ENCODE data around the gene TPM2.

The TPM2 gene

DNA sequence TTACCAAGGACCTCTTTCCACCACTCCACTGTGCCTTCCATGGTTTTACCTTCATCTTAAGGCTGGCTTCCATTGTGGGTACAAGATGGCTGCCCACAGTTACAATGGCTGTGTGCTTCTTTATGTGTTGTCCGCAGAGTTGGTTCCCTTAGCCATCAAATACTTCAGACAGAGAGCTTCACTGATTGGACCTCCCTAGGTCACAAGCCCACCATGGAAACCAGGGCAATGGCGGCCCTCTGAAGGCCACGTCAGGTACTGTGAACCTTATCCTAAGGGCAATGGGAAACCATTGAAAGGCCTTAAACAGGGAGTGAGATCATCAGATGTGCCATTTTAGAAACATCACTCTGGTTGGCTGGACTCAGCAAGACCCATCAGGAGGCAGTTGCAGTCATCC lies 21.8 kb downstream of the TPM2 start:
- Histone ChIP-seq H3K4me1 (peaks cover 15% of the 10 kb centered on the region), H3K4me3 (no peak overlapping the region), H3K9me3 (no peaks in the 10 kb centered on the region), H3K27me3 (ENCODE audit: low read depth) (no peaks in the 10 kb centered on the region), H3K36me3 (replicated peaks) (peaks cover 10% of the 10 kb centered on the region)
- no peak for DNase-seq (ENCODE audit: low spot score in 2 of 2)
- in situ Hi-C loops (cut with MboI; ENCODE audit: low sequenced_read_pairs), result no loop called here

- H3K4me3 ChIP-seq, result no peak overlapping the region
- in situ Hi-C loops (cut with MboI; ENCODE audit: low sequenced_read_pairs), result no loop called here
- no peaks in the 10 kb centered on the region for H3K9me3 ChIP-seq
- H3K36me3 ChIP-seq (replicated peaks), result peaks cover 24% of the 10 kb centered on the region
- DNase-seq (ENCODE audit: low spot score in 2 of 2), result no peak
- H3K4me1 ChIP-seq, result peaks cover 15% of the 10 kb centered on the region
- H3K27me3 ChIP-seq (ENCODE audit: low read depth), result no peaks in the 10 kb centered on the region
Measured at GRCh38 chr9:35666549-35666948, 23.2 kb downstream of the TPM2 start.

GRCh38 chr9:35666045-35666444 lies 23.7 kb downstream of the TPM2 start:
- Histone ChIP-seq H3K4me1 (peaks cover 15% of the 10 kb centered on the region), H3K27me3 (ENCODE audit: low read depth) (no peaks in the 10 kb centered on the region), H3K4me3 (no peak overlapping the region), H3K36me3 (replicated peaks) (peaks cover 29% of the 10 kb centered on the region), H3K9me3 (no peaks in the 10 kb centered on the region)
- no peak for DNase-seq (ENCODE audit: low spot score in 2 of 2)
- in situ Hi-C loops (cut with MboI; ENCODE audit: low sequenced_read_pairs), result no loop called here

- Histone ChIP-seq H3K4me1 (peaks cover 15% of the 10 kb centered on the region), H3K9me3 (no peaks in the 10 kb centered on the region), H3K36me3 (replicated peaks) (peaks cover 35% of the 10 kb centered on the region), H3K27me3 (ENCODE audit: low read depth) (no peaks in the 10 kb centered on the region), H3K4me3 (peak overlapping the region; percentile 74)
- in situ Hi-C loops (cut with MboI; ENCODE audit: low sequenced_read_pairs), result no loop called here
- DNase-seq (ENCODE audit: low spot score in 2 of 2), result no peak
Measured at GRCh38 chr9:35665471-35665818, 24.3 kb downstream of the TPM2 start.

- peaks cover 15% of the 10 kb centered on the region for H3K4me1 ChIP-seq
- in situ Hi-C loops (cut with MboI; ENCODE audit: low sequenced_read_pairs), result no loop called here
- H3K4me3 ChIP-seq, result peak within 1 kb of the TSS; percentile 74
- DNase-seq (ENCODE audit: low spot score in 2 of 2), result peak; percentile 83 to 89
- no peaks in the 10 kb centered on the region for H3K27me3 ChIP-seq (ENCODE audit: low read depth)
- H3K36me3 ChIP-seq (replicated peaks), result peaks cover 39% of the 10 kb centered on the region
- H3K9me3 ChIP-seq, result no peaks in the 10 kb centered on the region
Measured at GRCh38 chr9:35664531-35665470, 24.9 kb downstream of the TPM2 start, which contains the start of gene ARHGEF39. Gene ARHGEF39 (minus strand): TSS chr9:35665195. CDS start chr9:35665169, 26 bp downstream.

DNA sequence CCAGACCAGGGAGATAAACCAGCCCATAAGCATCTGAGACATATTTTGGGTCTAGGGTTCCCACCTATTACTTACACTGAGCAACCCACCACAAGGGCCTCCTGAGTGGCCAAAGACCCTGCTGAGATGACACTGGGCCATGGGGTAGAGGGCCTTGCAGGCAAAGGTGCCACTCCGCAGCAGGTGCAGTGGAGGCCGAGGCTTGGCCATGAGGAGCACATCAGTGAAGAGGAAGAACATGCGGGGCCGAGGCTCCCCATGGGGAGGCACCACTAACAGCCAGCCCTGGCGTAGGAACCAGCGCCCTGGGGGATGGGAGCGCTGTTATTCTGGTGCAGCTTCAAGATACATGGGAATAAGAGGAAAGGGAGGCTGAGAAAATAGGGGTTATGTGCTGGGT lies 27.3 kb downstream of the TPM2 start:
- no peak for DNase-seq (ENCODE audit: low spot score in 2 of 2)
- Histone ChIP-seq H3K9me3 (no peaks in the 10 kb centered on the region), H3K36me3 (replicated peaks) (peaks cover 40% of the 10 kb centered on the region), H3K27me3 (ENCODE audit: low read depth) (no peaks in the 10 kb centered on the region), H3K4me3 (no peak overlapping the region), H3K4me1 (peaks cover 18% of the 10 kb centered on the region)
- in situ Hi-C loops (cut with MboI; ENCODE audit: low sequenced_read_pairs), result no loop called here

DNA sequence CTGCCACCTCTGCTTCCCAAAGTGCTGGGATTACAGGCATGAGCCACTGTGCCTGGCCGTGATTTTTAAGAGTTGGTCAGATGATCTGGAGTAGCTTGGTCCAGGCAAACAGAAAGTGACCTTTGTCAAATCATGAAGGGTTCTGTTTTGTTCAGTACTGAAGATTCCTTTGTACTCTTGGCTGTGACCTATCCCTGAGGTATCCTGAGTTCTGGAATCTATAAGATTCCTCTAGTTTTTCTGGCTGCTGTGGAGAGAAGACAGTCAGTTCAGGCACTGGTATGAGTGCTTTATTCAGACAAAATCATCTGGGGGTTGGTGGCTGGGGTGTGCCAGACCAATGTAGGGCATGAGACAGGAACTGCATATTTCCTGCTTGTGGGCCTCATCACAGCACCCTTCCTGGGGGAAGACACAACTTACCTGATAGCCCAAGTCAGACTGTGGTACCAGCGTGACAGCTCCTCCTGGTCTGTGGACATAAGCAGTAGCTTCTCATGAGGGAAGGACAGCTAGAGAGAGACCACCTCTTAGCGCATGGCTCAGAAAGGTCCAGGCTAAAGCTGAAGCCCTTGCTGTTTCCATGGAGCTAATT lies 27.9 kb downstream of the TPM2 start:
- Histone ChIP-seq H3K4me1 (peaks cover 24% of the 10 kb centered on the region), H3K4me3 (no peak overlapping the region), H3K27me3 (ENCODE audit: low read depth) (no peaks in the 10 kb centered on the region), H3K9me3 (no peaks in the 10 kb centered on the region), H3K36me3 (replicated peaks) (peaks cover 40% of the 10 kb centered on the region)
- in situ Hi-C loops (cut with MboI; ENCODE audit: low sequenced_read_pairs), result no loop called here
- no peak for DNase-seq (ENCODE audit: low spot score in 2 of 2)

GRCh38 chr9:35660966-35661415 lies 28.7 kb downstream of the TPM2 start:
- Histone ChIP-seq H3K9me3 (no peaks in the 10 kb centered on the region), H3K27me3 (ENCODE audit: low read depth) (no peaks in the 10 kb centered on the region), H3K4me1 (peaks cover 25% of the 10 kb centered on the region), H3K36me3 (replicated peaks) (peaks cover 40% of the 10 kb centered on the region), H3K4me3 (no peak overlapping the region)
- in situ Hi-C loops (cut with MboI; ENCODE audit: low sequenced_read_pairs), result no loop called here
- DNase-seq (ENCODE audit: low spot score in 2 of 2), result no peak

DNA sequence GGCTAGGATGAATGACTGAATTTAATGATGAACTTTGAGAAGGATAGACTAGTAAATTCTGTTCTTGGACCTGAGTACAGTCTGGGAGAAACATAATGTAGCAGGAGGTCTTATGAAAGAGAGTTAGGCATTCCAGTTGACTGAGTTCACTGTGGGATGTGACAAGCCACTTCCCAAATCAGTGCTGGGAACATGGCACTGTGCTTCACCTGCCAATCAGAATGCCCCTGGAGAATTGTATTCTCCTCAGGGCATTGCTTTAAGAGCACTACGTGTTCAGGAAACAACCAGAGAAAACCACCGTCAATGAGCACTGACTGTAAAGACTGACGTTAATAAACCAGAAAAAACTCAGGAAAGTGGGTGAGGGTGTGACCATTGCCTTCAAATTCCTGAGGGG lies 30.4 kb downstream of the TPM2 start:
- Histone ChIP-seq H3K4me3 (peak overlapping the region; percentile 77), H3K27me3 (ENCODE audit: low read depth) (no peaks in the 10 kb centered on the region), H3K4me1 (peaks cover 20% of the 10 kb centered on the region), H3K9me3 (no peaks in the 10 kb centered on the region), H3K36me3 (replicated peaks) (peaks cover 40% of the 10 kb centered on the region)
- in situ Hi-C loops (cut with MboI; ENCODE audit: low sequenced_read_pairs), result no loop called here
- no peak for DNase-seq (ENCODE audit: low spot score in 2 of 2)

DNA sequence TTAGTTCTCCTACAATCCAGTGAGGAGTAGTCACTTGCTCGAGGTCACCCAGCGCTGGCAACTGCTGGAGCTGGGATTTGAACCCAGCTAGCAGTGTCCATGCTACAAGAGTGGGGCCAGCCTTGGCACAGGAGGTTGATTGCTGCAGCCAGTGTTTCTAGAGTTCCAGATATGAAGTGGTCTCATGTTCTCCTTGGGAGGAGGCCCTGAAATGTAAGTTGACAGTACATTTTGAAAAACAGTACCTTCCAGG lies 30.8 kb downstream of the TPM2 start:
- Histone ChIP-seq H3K36me3 (replicated peaks) (peaks cover 39% of the 10 kb centered on the region), H3K4me3 (peak overlapping the region; percentile 77), H3K9me3 (no peaks in the 10 kb centered on the region), H3K27me3 (ENCODE audit: low read depth) (no peaks in the 10 kb centered on the region), H3K4me1 (peaks cover 17% of the 10 kb centered on the region)
- in situ Hi-C loops (cut with MboI; ENCODE audit: low sequenced_read_pairs), result no loop called here
- peak in 1 of 2 experiments; percentile 38 for DNase-seq (ENCODE audit: low spot score in 2 of 2)

DNA sequence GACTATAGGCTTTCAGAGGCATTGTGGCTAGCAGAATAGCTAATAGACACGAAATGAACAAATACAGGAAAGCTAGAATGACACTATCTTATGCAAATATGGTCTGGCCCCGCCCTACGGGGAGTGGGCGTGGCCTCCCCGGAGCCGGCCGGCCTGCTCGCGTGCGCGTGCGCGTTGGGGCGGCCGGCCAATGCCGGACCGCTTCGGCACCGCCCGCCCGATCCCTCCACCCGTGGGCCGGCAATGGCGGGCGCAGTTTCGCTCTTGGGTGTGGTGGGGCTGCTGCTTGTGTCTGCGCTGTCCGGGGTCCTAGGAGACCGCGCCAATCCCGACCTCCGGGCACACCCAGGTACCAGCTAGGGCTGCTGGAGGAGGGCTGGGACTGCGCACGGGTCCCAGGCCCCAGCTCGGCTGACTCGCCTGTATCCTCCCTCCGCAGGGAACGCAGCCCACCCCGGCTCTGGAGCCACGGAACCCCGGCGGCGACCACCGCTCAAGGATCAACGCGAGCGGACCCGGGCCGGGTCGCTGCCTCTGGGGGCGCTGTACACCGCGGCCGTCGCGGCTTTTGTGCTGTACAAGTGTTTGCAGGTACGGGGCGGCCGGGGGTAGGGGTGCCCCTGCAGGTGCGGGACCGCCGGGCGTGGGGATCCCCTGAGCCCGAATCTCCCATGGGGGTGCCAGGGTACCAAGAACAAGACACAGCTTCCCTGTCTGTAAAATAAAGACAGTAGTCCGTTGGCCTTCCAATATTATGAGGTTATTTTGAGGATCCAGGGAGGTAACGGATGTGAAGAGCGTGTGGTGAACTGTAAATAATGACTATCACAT lies 31.4 kb downstream of the TPM2 start, which contains the start of gene CCDC107:
Gene CCDC107 (plus strand): TSS at position 156 of the 831 bp plus-strand sequence. CDS start 88 bp downstream, at position 244.
- in situ Hi-C loops (cut with MboI; ENCODE audit: low sequenced_read_pairs), result no loop called here

DNA sequence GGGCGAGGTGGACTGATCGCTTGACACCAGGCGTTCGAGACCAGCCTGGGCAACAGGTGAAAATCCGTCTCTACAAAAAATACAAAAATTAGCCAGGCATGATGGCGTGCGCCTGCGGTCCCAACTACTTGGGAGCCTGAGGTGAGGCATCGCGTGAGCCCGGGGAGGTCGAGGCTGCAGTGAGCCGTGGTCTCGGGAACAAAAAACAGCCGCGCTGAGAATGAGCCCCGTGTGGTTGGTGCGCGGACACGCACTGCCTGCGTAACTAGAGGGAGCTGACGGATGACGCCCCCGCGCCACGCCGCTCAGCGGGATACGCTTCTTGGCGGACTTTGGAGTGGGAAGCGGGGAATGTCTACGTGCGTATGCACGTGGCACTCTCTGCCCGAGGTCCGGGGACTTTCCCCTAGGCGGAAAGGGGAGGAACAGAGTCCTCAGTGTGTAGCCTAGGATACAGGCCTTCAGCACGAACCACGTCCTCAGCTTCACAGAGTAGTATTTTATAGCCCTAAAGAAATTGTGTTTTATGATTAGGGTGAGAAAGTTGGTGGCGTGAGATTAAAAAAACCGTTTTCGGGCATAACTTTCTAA lies 32.1 kb downstream of the TPM2 start, which contains the start of gene RMRP:
Gene RMRP (minus strand): TSS at position 474 of the 591 bp plus-strand sequence.
- H3K9me3 ChIP-seq, result no peaks in the 10 kb centered on the region
- no peaks in the 10 kb centered on the region for H3K27me3 ChIP-seq (ENCODE audit: low read depth)
- peaks cover 27% of the 10 kb centered on the region for H3K36me3 ChIP-seq (replicated peaks)
- H3K4me3 ChIP-seq, result peak within 1 kb of the TSS; percentile 77
- in situ Hi-C loops (cut with MboI; ENCODE audit: low sequenced_read_pairs), result no loop called here
- peaks cover 10% of the 10 kb centered on the region for H3K4me1 ChIP-seq
- DNase-seq (ENCODE audit: low spot score in 2 of 2), result peak; percentile 98 to 99

More for the DNA sequence above, 31.4 kb downstream of the TPM2 start, which contains the start of gene CCDC107:
- H3K4me3 ChIP-seq, result peak within 1 kb of the TSS; percentile 77
- peaks cover 11% of the 10 kb centered on the region for H3K4me1 ChIP-seq
- no peaks in the 10 kb centered on the region for H3K27me3 ChIP-seq (ENCODE audit: low read depth)
- peak; percentile 80 to 89 for DNase-seq (ENCODE audit: low spot score in 2 of 2)
- peaks cover 34% of the 10 kb centered on the region for H3K36me3 ChIP-seq (replicated peaks)
- no peaks in the 10 kb centered on the region for H3K9me3 ChIP-seq

- Histone ChIP-seq H3K27me3 (ENCODE audit: low read depth) (no peaks in the 10 kb centered on the region), H3K36me3 (replicated peaks) (peaks cover 20% of the 10 kb centered on the region), H3K4me3 (peak overlapping the region; percentile 28), H3K4me1 (peaks cover 10% of the 10 kb centered on the region), H3K9me3 (no peaks in the 10 kb centered on the region)
- in situ Hi-C loops (cut with MboI; ENCODE audit: low sequenced_read_pairs), result no loop called here
- peak in 1 of 2 experiments; percentile 7 for DNase-seq (ENCODE audit: low spot score in 2 of 2)
Measured at GRCh38 chr9:35656831-35657545, 32.7 kb downstream of the TPM2 start.

Data from HAP-1 (cell line).